ENCODE data around the gene PRRT4.
A peak's percentile ranks its signal among the peaks of the same experiment; 100 is the strongest.

PRRT4 gene

DNA sequence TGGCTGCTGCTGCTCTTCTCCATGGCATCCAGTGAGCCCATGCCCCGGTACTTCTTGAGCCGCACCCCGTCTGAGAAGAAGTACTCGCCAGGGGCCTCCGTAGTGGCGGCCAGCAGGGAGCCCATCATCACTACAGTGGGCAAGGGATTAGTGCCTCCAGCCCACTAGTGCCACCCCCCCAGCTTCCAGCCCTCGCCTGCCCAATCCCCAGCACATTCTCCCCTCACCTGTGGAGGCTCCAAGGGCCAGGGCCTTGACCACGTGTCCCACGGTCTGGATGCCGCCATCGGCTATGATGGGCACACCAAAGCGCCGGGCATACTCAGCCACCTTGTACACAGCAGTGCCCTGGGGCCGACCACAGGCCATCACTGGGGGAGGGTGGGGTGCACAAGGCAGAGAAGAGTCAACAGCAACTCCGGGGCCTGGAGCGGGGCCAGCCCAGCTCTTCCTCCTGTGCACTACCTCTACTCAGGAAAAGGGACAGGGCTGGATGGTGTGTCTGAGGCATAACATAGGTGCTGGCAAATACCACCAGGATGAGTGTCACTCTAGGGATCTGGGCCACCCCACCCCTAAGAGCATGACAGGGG lies 33.5 kb upstream of the PRRT4 start:
- DNase-seq, result no peak

DNA sequence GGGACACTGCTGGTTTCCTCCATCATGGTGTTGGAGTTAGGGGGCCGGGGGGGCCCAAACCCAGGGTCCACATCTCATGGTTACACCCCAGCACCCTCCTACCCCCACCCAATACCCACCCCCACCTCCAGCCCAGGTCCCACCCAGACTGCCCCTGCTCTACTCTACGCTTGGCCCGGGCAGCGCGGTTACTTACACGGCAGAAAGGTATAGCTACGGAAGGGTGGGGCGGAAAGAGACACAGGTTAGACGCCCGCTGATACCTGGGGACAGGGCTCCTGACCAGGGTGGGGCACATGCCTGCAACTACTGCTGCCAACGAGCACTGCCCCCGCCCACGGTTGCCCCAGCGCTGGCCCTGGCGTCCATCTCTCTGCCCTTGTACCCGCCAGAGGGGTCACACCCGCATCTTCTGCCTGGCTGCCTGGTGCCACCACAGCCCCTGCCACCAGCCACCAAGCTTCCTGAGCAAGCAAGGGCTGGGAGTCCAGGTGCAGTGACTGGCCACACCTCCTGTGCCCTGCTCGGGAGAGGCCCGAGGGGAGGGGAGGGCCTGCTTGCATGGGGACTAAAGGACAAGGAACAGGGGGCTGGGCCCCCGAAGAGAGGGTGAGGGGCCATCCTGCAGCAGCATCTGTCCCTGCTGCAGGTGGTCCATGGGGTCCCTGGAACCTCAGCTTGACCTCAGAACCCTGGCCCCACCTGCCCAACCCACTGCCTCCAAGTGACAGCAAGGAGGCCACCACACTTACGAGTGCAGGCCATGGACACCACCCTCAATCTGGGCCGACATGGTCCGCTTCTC lies 32.2 kb upstream of the PRRT4 start:
- DNase-seq, result no peak

DNA sequence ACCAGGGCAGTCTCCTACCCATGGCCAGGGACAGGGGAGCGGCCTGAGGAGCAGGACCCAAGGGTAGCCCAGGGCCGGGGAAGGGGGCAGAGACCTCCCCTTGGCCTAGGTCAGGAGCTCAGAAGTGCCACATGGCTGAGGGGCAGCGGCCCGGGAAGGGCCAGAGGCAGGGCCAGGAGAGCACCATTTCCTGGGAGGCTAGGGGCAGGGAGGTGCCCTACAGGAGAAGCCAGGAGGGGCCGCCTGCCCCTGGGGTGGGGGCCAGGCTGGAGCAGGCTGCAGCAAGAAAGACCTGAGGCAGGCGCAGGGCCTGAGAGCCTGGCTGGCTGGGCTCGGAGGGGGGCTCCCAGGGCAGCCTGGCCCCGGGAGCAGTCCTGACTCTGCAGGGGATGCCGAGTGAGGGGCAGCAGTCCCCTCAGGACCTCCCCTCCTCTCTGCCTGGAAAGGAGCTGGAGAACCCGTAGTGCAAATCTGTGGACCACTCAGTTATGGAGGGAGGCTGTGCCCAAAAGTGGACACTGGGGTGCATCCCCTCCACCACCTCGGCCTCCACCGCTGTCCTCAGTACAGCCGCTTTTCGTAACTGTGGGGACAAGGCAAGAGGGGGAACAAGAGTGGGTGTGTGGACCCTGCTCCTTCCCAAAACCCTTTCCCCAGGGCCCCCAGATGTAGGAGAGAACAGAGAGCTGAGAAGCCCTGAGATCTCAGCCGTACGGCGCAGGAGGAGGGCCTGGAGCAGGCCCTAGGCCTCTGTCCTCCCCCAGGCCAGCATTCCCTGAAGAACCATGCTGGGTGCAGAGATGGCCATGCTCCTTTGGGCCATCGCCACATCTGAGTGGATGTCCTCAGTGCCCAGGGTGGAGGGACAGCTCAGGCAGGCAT lies 31.2 kb upstream of the PRRT4 start:
- DNase-seq, result no peak

DNA sequence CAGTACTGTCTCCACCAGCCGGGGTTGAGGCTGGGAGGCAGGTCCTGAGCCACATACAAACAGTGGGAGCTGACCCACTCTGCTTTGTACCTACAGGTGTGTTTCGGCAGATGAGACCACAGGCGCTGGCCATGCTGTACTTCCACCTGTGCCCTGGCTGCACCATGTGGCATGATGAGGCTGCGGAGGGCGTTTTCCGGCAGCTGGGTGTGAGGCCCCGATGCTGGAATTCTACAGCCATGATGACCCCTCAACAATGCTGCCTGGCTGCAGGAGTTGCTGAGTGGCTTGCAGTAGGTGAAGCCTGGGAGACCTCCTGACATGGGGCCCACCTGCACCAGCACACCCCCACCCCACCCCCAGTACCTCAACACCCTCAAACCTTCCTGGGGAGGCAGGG lies 30.3 kb upstream of the PRRT4 start:
- no peak for DNase-seq

DNA sequence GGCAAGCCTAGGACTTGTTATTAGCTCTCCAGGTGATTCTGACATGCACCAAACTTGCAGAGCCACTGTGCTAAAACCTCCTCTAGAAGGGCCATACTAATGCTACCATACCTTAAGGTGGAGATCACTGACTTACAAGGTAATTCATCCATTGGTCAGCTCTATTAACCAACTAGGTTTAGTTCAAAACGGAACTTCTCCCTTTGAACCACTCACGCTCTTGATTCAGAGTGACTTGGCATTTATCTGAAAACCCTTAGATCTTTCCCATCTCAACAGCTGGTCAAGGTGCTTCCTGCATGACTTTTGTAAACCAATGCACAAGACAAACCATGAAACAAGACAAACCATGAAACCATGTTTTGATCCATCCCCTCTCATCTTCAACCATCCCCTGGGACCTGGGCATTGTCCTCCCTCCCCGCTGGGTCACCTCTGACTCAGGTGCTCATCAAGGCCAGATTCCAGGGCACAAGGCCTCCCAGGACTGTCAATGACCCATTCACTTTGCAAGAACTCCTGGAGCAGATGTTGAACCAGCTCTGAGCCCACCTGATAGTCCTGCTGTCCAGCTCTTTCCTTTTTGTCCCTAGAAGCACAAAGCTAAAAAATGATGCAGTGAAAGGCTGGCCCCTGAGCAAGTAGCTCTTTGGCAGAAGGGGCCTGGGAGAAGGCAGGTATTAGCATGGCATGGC lies 29.5 kb upstream of the PRRT4 start:
- DNase-seq, result no peak

DNA sequence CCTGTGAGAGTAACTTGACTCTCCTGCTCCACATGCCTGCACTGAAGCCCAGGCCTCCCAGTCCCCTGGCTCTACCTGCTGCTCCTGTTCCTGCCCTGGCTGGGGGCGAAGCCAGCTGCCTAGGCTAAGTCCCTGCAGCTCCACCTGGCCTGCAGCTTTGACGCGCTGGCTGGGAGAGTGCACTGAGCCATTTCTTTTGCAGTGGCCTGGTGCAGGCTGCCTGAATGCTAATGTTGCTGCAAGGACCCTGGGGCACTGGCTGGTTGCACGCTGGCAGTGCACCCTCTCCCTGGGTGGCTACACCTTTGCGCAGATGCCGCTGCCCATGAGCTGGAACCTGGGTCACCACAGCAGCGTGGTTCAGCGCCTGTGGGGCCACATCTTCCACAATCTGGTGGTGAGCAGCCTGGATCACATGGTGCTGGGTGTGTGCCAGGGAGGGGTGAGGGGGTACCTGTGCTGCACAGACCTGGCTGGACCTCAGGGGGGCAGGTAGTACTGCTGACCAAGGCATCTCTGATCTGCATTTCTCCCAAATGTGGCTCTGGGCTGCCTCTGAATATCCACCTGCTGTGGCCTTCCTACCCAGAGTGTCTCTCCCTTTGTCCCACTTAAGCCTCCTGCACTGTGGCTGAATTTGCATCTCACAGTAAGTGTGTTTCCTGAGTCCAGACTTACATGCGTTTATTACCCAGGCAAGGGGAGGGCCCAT lies 28.3 kb upstream of the PRRT4 start:
- no peak for DNase-seq

DNA sequence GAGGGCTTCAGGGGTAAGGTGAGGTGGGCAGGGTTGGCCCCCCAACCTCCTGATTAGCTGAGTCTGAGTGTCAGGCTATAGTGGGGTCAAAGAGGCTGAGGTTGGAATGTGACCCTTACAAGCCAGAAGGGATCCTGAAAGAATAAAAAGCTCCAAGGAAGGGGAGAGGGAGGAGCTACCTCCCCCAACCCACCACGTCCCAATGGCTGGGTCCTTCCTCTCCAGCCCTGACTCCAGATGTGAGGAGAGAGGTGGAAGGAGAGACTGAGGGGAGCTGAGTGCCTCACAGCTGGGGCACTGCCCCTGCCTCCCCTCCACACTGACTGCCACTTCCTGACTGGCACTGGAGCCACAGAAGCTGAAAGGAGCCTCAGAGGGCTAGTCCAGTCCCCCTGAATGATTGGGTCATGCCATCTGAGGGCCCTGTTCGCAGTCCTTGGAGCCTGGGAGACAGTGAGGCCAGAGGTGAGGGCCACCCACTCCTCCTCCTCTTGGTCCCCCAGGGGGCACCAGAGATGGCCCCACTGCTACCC lies 27.7 kb upstream of the PRRT4 start:
- DNase-seq, result no peak

DNA sequence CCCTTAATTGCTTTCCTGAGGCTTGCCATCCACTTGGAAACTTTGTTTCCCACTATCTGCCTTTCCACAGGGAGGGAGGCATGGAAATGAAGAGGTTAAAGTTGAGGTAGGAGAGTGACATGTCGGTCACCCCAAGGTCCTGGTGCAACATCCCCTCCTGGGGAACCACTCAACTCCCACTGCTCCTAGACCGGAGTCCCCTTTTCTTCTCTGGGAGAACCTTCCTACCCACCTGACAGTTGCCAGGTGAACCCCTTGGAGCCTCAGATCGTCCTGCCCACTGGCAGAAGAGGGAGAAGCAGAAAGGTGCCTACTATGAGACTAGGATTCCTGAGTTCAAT lies 26.6 kb upstream of the PRRT4 start:
- DNase-seq, result no peak

DNA sequence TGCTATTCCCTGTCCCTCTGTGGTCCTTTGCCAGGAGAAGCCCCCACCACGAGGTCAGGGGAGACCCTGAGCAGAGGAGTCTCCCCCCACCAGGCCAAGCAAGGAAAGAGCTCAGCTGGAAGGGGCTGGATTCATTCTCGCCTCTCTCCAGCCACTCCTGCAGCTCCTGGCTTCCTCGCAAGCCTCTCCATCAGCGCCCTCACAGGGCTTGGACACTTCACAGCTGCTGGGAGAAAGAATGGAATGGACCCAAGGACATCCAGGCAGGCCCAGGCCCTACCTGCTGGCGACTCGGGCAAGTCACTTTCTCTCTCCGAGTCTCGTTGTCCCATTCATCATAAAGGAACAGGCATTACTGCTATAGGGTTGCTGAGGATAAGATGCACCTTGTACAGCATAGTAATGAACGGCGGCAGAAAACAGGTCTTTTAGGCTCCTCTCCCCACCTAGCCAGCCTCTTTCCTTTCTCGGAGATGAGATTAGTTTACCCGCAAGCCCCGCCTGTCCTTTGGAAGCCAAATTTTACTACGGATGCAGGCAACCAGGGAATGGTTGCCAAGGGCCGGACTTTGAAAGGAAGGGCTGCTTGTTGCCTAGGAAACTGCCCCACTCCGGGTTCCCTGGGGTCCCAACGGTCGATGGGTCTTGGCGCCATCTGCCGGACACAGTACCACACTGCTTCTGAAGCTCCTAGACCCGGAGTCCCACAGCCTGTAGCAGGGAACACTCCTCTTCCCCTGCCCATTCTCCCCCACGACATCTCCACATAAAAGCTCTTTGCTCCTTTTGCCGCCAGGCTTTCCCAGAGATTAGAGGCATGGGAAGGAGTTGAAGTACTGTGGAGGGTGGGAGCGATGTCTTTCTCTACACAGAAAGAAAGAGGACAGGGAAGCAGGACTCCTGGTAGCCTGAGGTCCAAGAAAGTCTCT lies 26.0 kb upstream of the PRRT4 start:
- peak; percentile 64 for DNase-seq

DNA sequence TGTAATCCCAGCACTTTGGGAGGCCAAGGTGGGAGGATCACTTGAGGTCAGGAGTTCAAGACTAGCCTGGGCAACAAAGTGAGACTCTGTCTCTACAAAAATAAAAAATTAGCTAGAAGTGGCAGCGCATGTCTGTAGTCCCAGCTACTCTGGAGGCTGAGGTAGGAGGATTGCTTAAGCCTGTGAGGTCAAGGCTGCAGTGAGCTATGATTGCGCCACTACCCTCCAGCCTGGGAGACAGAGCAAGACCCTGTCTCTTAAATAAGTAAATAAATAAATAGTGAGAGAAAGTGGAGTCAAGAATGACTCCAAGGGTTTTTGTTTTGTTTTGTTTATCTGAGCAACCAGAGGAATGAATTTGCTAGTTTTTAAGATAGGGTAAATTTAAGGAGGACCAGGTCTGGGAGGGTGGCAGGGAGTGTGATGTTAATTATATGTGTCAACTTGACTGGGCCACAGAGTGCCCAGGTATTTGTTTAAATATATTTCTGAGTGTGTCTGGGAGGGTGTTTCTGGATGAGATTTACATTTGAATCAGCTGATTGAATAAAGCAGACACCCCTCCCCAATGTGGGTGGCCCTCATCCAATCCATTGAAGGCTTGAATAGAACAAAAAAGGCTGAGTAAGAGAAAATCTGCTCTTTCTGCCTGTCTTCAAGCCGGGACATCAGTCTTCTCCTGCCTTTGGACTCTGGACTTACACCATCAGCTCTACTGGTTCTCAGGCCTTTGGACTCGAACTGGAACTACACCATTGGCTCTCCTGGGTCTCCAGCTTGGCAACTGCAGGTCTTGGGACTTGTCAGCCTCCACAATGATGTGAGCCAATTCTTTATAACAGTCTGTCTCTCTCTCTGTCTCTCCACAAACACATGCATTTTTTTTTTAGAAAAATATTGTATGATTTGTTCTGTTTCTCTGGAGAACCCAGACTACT lies 24.8 kb upstream of the PRRT4 start:
- DNase-seq, result no peak

DNA sequence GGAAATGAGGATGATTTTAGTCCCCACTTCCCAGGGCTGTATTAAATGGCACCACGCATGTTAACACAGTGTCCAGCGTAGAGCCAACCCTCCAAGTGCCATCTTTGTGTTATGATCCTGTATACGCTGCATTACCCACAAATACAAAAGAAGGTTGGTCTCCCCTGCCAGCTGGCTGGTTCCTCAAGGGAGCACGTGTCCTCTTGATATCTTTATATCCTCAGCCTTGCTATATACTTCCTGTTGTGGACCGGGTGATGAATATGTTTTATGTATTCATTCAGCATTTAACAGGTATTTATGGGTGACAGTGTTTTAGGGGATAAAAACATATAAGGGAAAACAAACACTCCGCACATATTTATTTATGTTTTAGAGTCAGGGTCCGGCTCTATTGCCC lies 23.2 kb upstream of the PRRT4 start:
- no peak for DNase-seq

DNA sequence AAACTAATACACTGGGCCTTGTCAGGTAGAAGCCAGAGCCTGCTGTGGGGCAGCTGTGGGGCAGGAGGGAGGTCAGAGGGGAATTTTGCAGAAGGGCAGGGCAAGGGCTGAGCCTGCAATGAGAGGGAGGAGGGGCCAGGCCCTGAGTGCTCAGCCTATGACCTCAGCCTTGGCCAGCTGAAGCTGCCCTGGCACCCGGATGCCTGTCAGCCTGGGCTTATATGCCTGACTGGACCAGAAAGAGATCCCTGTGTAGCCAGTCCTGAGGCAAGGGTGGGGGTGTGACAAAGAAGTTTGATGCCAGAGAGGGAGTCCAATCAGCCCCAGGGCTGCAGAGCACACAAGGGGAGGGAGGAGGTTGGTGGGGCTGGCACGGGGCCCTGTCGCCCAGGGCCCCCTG lies 22.3 kb upstream of the PRRT4 start:
- no peak for DNase-seq

DNA sequence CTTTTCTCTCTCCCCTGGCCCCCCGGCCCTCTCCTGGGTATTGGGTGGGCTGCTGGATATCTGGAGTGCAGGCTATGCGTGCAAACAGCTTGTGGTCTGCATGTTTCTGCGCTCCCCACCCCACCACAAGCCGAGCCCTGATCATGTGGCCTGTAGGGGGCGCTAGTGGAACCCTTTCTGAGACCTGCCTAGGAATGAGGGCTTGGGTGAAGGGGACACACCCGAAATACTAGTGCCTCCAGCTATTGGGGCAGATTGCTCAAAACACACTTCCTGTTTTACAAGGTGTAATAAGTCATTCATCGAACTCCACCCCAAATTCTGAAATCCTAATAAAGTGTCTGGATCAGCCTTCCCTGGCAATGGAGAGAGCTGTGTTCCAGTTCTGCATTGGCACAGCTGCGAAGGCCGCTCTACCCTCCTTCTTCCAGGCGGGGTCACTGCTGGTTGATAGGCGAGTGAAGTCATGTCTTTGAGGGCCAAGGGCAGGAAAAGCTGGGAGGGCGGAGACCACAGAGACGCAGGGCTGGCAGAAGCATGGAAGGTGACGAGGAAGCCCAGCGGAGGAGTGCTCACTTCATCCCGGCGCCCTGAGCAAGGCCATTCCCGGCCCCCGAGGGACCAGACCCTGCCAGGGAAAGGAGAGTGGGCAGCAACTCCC lies 19.8 kb upstream of the PRRT4 start:
- peak; percentile 26 for DNase-seq

DNA sequence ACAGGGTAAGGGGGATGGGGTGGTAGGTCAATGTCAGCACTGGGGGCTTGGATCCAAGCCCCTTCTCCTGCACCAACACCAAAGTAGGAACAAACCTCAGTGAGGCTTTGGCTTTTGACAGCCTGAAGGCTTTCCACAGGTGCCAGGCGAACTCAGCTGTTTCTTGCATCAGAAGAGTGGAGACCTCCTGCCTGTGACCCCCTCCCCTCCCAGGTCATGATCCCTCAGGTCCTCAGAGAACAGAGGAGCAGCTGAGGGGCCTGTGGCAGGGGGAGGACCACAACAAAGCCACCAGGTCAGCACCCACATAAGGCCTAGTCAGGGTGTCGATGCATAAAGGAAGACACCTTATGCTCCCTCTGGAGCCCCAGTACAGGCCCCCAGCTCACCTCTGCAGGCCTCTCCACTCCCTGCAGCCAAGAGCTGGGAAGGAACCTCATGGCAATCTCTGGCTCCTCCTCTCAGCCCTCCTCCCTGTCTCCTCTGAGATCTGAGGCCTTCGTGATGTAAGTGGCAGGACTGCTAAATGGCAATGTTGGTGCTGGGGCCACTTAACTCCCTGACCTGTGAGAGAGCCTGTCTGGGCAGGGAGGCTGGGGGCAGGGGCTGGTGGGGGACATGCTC lies 19.1 kb upstream of the PRRT4 start:
- DNase-seq, result no peak

DNA sequence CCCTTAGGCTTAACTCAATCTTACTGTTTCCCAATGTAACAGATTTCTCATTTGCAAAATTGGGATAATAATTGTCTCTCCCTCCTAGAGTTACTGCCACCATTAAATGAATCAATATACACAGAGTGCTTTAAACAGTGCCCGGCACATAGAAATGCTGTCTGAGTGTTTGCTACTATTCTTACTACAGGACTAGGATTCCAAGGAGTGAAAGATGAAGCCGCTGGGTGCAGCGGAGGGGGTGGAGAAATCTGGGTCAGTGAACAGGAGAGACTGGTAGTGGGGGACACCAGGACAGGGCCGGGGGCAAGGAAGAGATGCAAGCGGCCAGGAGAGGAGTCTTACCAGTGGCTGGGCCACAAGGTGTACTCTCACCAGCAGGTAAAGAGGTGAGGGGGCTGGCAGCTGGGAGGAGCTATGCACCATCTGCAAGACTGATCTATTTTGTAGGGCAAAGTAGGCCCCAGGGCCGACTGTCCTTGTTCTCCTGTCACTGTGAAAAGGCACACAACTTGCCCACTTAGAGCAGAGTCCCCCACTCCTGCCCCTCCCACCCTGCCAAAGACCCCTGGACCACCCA lies 18.5 kb upstream of the PRRT4 start:
- DNase-seq, result no peak

DNA sequence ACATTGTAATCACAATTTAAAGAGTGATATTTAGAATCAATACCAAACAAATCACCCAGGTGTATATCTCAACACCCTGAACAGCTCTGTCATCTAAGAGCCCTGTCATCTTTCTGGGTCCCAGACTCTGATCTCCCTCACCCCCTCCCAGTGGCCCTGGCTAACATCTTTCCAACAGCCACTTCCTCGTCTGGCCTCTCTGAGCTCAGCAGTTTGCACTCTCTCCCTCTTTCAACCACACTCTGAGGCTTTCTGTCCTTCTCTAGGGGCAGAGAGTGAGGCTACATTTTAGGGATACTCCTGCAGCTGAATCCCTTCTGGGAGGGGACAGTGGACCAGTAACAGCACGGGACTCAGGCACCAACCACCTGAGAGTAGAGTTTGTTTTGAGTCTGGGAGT lies 17.1 kb upstream of the PRRT4 start:
- DNase-seq, result no peak

DNA sequence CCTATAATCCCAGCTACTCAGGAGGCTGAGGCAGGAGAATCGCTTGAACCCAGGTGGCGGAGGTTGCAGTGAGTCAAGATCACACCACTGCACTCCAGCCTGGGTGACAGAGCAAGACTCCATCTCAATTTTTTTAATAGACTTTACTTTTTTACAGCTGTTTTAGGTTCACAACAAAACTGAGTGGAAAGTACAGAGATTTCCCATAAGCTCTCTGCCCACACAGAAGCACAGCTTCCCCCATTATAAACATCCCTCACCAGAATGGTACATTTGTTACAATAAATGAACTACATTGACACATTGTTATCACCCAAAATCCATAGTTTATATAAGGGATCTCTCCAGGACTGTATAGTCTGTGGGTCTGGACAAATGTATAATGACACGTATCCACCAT lies 14.6 kb upstream of the PRRT4 start:
- no peak for DNase-seq

DNA sequence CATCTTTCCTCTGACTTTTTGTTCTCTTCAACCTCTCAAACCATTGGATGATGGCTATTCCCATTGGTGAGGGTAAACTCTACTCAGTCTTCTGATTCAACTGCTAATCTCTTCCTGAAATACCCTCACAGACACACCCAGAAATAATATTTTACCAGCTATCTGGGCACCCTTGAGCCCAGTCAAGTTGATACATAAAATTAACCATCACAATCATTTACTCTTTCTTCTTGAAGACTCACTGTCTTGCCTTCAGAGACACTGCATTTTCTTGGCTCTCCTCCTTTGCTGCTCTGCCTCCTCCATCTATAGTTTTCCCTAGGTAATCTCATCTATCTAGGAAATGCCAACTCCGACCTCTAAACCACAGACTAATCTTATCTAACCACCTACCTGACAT lies 12.6 kb upstream of the PRRT4 start:
- DNase-seq, result no peak

DNA sequence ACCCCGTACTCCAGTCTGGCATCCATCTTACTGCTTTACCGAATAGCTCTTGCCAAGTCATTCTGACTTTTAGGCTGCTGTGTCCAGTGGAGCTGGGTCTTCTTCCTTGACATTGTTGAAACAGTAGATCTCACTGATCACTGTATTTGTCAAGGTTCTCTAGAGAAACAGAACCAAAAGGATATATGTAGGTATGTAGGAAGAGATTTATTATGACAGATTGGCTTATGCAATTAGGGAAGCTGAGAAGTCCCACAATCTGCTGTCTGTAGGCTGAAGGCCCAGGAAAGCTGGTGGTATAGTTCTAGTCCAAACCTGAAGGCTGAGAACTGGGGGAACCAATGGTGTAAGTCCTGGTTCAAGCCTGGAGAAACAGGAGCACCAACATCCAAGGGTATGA lies 12.1 kb upstream of the PRRT4 start:
- no peak for DNase-seq
